HL-60/S4 (cell line): ENCODE results near the gene GPRC6A.

Experiments used
- in situ Hi-C: fragments of 300-500 bp; cut with MboI; formaldehyde crosslinking; loops from 2 replicates; pipeline ENCODE4 v1.14.3; 2022; ENCODE audit warnings: low sequenced_read_pairs

GPRC6A gene

GRCh38 chr6:116783852-116784251 is 45.0 kb downstream of the GPRC6A start:
- in situ Hi-C loops = no loop called here

- in situ Hi-C loops = no loop called here
Observed at GRCh38 chr6:116779573-116780164, 49.2 kb downstream of the GPRC6A start.

- in situ Hi-C loops = no loop called here
Observed at GRCh38 chr6:116773886-116774285, 55.0 kb downstream of the GPRC6A start.

- in situ Hi-C loops = no loop called here
Observed at GRCh38 chr6:116772450-116772849, 56.4 kb downstream of the GPRC6A start.

GRCh38 chr6:116767715-116768114 is 61.2 kb downstream of the GPRC6A start:
- in situ Hi-C loops = no loop called here

- in situ Hi-C loops = no loop called here
Observed at GRCh38 chr6:116766506-116767176, 62.2 kb downstream of the GPRC6A start.

- in situ Hi-C loops = no loop called here
Observed at GRCh38 chr6:116764961-116765841, 63.7 kb downstream of the GPRC6A start, which contains the start of gene FAM162B. Gene FAM162B, minus strand, starts transcription at chr6:116765719. Its CDS starts 143 bp downstream, at chr6:116765576.

DNA sequence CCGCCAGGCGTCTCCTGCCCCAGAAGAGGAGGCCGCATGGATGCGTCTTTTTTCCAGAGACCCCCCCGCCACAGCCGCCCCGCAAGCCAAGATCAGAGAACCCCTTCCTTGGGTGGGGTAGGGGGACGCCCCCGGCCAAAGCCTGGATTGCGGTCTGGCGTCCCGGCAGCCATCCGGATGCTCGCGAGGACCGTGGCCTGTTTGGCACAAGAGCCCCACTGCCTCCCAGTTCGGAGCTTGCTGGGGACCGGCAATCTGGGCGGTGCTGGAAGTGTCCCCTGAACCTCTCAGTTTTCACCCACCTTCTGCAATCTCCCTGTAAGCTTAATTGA is 64.3 kb downstream of the GPRC6A start:
- in situ Hi-C loops = no loop called here

GRCh38 chr6:116763906-116764628 is 64.8 kb downstream of the GPRC6A start:
- in situ Hi-C loops = no loop called here

GRCh38 chr6:116763048-116763447 is 65.8 kb downstream of the GPRC6A start:
- in situ Hi-C loops = no loop called here

DNA sequence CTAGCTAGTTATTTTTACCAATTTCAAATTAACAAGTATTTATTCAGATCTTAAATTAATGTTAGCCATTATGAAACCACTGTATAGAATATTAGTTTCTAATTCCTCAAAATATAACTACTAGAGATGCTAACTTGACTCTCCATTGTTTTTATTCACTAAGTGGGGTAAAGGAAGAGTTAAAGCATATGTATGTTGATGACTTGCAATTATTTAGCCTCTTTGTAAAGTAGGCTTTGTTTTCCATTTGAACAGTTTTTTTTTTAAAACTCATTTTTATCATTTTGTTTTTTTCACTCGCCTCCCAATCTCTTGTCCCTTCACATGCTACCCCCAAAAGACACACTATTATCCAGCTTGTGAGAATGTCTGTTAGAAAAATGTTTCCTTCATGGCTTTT is 66.6 kb downstream of the GPRC6A start:
- in situ Hi-C loops = no loop called here

GRCh38 chr6:116761779-116762178 is 67.1 kb downstream of the GPRC6A start:
- in situ Hi-C loops = no loop called here

DNA sequence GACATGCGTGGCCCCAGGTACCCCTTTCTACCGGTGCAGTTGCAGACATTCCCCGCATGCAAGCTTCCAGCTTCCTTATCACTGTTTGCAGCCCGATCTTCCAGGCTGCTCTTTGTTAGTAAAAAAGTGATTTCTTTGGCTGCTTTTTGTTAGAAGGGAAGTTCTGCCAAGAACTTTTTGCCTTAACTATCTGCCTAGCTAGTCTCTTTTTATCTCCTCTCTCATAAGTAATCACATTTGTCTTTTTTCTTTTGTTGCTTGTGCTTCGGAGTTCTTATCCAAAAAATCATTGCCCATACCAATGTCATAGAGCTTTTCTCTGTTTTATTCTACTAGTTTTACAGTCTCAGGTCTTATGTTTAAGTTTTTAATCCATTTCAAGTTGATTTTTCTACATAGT is 83.7 kb downstream of the GPRC6A start:
- in situ Hi-C loops = no loop called here
